SKM-1 treated with dmso at 0.1 percent for 144 hours (cell line): ENCODE results near the gene SEMA6D.

Experiments used
- DNase-seq: peaks from one replicate; lab custom pipeline; 2025; ENCODE audit not compliant: unreplicated experiment; lab: John Stamatoyannopoulos, UW

SEMA6D gene

GRCh38 chr15:47780971-47781370 is 63.7 kb downstream of the SEMA6D start:
- DNase-seq, result no peak

- no peak for DNase-seq
Measured at GRCh38 chr15:47781527-47781926, 64.2 kb downstream of the SEMA6D start.

- no peak for DNase-seq
Measured at GRCh38 chr15:47784820-47785219, 67.5 kb downstream of the SEMA6D start.

GRCh38 chr15:47786371-47786770 is 69.1 kb downstream of the SEMA6D start:
- no peak for DNase-seq

- no peak for DNase-seq
Measured at GRCh38 chr15:47787875-47788274, 70.6 kb downstream of the SEMA6D start.

- DNase-seq, result no peak
Measured at GRCh38 chr15:47788685-47789084, 71.4 kb downstream of the SEMA6D start.

- no peak for DNase-seq
Measured at GRCh38 chr15:47791161-47791560, 73.9 kb downstream of the SEMA6D start.

- no peak for DNase-seq
Measured at GRCh38 chr15:47792231-47792630, 74.9 kb downstream of the SEMA6D start.

GRCh38 chr15:47794252-47794914 is 77.1 kb downstream of the SEMA6D start:
- no peak for DNase-seq

GRCh38 chr15:47795864-47796263 is 78.6 kb downstream of the SEMA6D start:
- DNase-seq, result no peak

- DNase-seq, result no peak
Measured at GRCh38 chr15:47796339-47796738, 79.0 kb downstream of the SEMA6D start.

- DNase-seq, result no peak
Measured at GRCh38 chr15:47796830-47797229, 79.5 kb downstream of the SEMA6D start.

- no peak for DNase-seq
Measured at GRCh38 chr15:47801522-47801921, 84.2 kb downstream of the SEMA6D start.

- no peak for DNase-seq
Measured at GRCh38 chr15:47802216-47802615, 84.9 kb downstream of the SEMA6D start.

- DNase-seq, result no peak
Measured at GRCh38 chr15:47803767-47804166, 86.5 kb downstream of the SEMA6D start.

GRCh38 chr15:47804733-47805132 is 87.4 kb downstream of the SEMA6D start:
- no peak for DNase-seq

- no peak for DNase-seq
Measured at GRCh38 chr15:47806008-47806407, 88.7 kb downstream of the SEMA6D start.

GRCh38 chr15:47811172-47811571 is 93.9 kb downstream of the SEMA6D start:
- no peak for DNase-seq

GRCh38 chr15:47812470-47812999 is 95.2 kb downstream of the SEMA6D start:
- DNase-seq, result no peak

- no peak for DNase-seq
Measured at GRCh38 chr15:47813748-47814384, 96.6 kb downstream of the SEMA6D start.

- no peak for DNase-seq
Measured at GRCh38 chr15:47814620-47815019, 97.3 kb downstream of the SEMA6D start.

GRCh38 chr15:47817969-47818548 is 100.8 kb downstream of the SEMA6D start:
- DNase-seq, result no peak
